CD4-positive, alpha-beta T cell treated with Interleukin-15 for 1 hour (primary cell): ENCODE data around the gene SMAGP.
"Not testable (repeated sequence)": the region's sequence is repeated elsewhere in the genome, so short reads cannot be mapped to it uniquely, and the experiment has no call there.

Experiments used
- DNase-seq: peaks from one replicate; pipeline ENCODE4 v3.0.0-alpha.2; 2020

The SMAGP gene

DNA sequence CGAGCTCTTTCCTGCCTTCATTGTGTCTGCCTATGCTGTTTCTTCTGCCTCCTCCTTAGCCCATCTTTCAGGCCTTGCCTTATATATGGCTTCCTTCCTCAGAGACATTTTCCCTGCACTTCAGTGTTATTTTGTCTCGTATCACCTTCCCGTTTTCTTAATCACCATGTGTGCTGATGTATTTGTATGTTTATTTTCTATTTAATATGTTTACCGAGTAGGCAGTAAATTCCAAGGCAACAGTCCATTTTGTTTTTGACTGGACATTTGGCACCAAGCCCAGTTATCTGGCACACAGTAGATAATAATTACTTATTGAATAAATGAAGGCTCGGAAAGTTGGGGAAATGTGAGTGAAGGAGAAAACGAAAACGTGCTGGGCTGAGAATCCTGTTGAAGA, 47.8 kb downstream of the SMAGP start:
- no peak for DNase-seq

DNA sequence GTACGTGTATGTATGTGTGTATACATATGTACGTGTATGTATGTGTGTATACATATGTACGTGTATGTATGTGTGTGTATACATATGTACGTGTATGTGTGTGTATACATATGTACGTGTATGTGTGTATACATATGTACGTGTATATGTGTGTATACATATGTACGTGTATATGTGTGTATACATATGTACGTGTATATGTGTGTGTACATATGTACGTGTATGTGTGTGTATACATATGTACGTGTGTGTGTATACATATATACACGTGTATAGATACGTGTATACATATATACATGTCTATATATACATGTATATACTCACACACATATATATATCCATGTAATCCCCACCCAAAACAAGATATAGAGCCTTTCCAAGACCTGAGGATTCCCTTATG, 50.4 kb downstream of the SMAGP start:
- DNase-seq: not testable (repeated sequence)

DNA sequence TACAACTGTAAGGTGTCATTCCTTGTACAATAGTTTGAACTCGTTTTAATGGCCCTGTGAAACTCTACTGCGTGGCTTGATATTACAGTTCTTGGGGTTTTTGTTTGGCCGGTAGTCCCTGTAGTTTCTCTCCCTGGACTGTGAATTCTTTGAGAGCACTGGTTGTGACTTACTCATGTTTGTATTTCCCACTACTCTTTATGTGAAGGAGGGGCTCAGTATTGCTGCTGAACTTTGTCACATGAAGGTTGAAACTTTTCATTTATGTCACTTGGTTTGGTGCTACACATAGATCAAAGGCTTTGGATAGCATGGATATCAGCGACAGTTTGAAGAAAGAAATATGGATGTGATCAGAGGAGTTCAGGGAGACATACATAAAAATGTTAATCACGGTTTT, 50.9 kb downstream of the SMAGP start:
- DNase-seq: no peak

DNA sequence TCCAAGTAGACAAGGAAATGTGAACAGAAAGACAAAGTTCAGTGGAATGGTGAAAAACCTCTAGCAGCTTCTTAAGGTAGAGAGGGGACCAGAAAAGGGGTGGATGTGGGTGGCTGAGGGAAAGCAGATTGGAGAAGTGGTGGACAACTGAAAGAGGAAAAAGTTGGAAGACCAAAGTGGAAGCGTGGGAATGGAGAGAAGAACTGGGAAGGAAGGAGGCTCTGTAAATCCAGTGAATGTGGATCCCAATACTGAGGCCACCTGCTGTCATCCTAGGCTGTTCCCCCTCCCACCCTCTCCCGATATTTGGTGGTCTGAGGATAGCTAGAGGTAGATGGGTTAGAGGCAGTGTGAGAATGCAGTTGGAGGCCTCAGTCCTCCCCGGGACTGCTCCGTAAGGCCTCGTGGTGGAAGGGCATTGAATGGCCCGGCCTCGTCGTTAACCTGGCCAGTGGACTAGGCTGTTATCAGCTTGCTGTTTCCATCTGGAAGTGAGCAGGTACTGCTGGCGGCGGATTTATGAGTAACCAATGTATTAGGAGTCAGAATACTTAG, 51.5 kb downstream of the SMAGP start:
- no peak for DNase-seq

DNA sequence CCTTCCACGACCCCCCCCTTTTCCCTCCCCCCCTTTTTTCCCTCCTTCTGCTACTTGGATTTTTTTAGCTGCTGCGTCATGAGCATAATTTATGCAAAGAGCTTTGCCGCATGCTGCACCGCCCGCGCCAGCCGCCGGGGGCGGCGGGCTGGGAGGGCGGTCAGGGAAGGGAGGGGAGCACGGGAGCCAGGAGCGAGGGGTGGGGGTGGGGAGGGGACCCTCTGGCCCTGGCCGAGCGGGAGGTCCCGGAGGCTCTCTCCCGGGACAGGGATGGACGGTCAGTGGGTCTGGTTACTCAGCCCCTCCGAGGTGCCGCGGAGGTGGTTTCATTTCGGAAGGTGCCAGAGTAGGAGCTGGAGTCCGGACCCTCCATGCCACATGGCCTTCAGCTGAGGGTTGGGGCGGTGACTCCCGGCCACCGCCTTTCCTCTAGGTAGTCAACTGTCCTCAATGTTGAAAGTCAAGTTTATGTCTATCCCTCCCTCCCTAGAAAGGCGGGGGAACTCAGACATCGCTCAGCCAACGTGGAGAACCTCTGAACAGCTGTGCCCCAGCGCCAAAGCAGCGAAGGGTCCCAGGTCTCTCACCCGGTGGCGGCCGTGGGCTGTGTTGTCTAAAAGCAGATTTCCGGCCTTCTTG, 52.1 kb downstream of the SMAGP start, which contains the start of gene POU6F1:
Gene POU6F1 (minus strand): TSS at position 95 of the 639 bp plus-strand sequence. CDS start 11,226 bp downstream, outside the sequence.
- peak; percentile 80 for DNase-seq

DNA sequence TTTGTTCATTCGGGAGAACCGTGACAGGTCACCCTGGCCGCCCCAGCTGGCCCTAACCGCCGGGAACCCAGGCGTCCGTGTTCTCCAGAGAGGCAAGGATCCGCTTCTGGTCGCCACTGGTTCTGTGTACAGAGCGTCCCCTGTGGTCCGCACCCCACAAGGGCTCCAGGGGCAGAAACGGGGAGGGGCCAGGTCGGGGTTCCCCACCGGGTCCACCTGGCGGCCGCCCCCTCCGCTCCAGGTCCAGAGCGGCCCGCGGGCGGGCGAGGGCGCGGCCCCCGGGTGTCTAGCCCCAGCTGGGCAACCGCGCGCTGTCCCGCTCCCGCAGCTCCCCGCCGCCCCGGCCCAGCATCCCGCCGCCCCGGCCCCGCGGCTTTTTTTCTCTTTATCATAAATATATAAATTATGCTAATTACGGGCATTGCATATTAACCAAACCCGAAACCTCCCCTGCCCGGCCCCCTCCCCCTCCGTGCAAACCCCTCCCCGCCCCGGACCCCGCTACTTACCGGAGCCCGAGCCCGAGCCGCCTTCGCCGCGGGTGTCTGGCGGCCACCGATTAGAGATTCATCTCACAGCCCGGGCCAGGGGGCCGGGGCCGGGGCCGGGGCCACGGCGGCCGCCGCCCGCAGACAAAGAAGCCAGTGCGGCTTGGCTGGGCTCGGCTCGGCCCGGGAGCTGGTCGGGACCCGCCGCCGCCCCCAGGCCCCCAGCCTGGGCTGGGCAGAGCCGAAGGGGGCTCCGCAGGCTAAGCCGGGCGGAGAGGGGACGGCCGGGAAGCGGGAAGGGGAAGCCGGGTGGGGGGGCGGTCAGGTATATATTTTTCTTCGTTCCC, 52.9 kb downstream of the SMAGP start:
- DNase-seq: peak; percentile 71

DNA sequence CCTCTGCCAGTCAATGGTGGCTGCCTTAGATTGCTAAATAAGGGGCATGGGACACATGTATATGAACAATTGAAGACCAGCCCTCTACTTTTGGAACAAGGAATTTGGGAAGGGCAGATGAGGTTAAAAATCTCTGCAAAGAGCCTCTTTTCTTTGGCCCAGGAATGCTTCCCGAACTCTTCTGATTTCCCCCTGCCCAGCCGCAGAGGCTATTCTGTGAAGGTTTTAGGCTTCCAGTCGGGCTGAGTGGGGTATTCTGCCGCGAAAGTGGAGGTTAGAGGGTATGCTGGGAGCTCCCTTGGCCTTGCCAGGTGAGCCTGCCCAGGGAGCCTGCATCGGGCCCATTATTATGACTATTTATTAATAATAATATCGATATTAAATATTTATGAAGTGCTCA, 53.6 kb downstream of the SMAGP start:
- no peak for DNase-seq

DNA sequence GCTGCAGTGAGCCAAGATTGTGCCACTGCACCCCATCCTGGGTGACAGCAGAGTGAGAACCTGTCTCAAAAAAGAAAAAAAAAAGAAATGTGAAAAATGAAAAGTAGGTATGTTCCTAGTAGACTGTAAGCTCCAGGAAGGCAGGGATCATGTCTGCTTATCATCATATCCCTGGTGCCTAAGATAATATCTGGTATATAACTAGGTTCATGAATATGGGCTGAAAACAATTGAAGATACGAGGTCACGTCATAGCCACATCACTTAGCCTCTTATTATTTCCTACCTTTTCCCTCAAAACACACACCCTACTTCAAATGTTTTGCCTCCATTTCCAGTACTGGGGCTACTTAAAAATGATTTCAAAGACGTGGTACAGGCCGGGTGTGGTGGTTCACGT, 55.3 kb downstream of the SMAGP start:
- no peak for DNase-seq

DNA sequence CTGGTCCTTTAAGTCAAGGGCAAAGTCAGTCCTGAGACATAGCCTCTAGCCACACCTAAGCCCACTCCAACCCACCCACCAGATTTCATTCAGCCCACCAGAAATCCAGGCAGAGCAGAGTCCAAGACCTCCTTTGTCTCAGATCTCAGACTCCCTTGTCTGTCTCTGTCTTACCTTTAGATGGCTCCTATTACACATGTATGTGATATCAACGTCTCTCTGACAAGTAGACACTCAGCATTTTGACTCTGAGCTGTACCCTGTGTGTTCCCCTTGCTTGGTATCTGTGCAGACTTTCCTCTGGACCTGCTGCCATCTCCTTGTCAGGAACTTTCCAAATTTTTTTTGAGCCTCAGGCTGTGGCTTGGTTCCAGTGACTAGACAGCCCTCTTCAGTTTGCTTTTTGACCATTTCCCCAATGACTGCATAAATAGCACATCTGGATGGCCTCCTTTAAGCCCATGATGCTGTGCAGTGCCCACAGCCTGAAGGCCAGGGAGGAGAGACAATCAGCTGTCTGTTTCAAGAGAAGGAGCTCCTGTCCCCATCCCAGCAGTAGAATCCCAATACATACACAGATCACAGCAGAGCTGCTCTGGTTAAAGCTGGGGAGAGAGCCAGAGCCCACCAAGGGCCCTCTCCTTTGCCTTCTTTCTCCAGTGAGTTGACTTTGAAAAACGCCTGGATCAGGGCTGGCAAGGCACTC, 59.4 kb downstream of the SMAGP start:
- no peak for DNase-seq

DNA sequence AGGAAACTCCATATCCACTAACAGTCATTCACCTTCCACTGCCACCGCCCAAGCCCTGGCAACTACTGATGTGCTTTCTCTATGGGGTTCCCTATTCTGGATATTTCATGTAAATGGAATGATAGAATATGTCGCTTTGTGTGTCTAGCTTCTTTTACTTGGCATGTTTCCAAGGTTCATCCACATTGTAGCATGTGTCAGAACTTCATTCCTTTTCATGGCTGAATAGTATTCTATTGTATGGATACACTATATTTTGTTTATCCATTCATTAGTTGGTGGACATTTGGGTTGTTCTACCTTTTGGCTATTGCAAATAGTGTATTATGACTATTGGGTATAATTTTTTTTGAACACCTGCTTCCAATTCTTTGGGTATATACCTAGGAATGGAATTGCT, 61.0 kb downstream of the SMAGP start:
- no peak for DNase-seq

DNA sequence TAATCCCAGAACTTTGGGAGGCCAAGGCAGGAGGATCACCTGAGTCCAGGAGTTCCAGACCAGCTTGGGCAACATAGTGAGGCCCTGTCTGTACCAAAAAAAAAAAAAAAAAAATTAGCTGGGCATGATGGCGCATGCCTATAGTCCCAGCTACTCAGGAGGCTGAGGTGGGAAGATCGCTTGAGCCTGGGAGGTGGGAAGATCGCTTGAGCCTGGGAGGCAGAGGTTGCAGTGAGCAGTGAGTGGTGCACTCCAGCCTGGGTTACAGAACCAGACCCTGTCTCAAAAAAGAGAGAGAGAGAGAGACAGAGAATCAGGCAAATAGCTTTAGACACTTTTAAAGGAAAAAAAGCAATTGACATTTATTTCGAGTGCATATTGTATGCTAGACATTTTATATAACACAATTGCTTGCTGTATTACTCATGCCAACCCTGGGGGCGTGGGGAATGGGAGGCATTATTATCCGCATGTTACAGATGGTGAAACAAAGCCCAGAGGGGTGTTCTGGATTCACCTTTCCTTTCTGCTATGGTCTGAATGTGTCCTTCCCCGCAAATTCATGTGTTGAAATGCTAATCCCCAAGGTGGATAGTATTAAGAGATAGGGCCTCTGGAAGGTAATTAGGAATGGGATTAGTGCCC, 62.1 kb downstream of the SMAGP start:
- no peak for DNase-seq

DNA sequence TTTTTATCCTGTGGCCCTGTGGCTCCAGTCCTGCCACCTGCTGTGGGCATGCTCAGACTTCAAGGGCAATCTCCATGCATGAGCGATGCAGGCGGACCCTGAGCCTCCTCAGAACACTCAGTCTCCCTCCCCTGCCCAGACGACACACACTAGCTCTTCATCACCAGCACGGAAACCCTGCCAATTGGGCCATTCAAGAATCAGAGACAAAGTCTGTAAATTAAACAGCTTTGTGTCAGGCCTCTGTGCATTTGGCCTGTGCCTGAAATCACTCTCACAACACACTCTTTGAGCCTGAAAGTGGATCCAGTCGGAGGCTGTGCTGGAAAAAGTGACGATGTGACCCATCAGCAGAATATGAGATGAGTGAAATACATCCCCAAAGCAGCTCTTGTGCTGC, 64.9 kb downstream of the SMAGP start:
- no peak for DNase-seq

DNA sequence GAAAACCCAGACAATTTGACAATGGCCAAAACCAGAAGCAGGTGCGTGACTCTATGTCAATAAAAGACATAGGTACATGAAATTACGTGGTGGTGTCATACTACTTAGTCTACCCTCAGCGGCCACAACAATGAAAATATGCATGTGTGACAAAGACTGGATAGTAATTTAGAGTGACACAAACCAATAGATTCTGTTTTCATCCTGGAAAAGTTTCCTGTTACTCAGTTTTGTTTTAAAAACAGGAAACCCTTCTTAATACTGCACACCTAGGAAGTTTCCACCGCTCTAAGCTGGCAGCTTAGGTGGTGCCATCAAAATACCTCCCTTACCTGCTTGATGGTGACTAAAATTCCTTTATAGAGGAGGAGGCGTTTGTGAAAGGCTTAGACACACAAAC, 67.5 kb downstream of the SMAGP start:
- DNase-seq: no peak

DNA sequence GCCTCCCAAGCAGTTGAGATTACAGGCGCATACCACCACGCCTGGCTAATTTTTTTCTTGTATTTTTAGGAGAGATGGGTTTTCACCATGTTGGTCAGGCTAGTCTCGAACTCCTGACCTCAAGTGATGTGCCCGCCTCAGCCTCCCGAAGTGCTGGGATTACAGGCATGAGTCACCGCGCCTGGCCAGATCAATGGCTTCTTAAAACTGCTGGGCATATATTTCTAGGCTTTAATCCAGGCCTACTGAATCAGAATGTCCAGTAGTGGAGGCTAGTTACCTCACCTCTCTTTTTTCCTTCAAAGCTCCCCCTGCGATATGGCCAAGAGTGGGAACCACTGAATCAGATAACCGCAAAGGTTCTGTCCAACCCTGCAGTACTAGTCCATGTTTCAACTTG, 69.4 kb downstream of the SMAGP start:
- DNase-seq: no peak

DNA sequence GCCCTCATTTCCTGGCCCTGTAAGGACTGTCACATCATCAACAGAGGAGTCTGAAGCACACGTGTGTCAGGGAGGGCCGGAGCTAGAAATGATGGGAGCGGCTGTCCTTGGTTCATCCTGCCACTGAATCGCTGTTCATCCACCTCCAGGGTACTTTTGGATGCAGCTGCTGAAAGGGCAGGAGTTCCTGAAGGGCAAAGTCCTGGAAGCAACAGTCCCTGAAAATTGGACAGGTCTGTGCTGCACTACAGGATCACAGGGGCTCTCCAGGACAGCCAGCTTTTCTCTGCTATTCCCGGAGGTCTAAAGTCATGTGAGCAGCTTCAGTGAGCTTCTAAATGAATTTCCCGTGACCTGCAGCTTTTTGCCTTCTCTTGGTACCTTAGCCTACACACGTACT, 70.1 kb downstream of the SMAGP start:
- no peak for DNase-seq

DNA sequence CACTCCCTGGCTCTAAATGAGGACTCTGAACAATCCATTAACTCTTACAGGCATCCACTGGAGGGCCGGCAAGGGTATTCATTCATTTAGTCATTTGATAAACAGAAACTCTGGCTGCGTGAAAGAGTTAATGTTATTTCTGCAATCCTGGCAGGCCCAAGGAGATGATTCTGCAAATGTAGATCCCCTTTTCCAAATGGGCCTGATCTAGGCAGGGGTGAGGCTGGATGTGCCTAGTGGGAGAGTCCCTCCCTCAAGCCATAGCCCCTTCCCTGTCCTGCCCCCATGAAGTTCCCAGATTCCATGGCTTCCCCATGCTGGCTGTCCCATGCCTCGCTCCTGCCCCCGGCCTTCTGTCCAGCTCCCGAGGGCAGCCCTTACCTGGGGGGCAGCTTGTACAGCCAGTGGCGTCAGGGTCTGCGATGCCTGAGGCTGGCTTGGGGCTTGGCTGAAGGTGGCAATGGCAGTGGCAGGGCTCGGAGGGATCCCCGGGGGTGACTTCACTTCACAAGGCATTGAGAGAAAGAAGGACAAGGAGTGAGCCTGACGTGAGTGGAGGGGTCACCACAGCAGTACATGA, 70.8 kb downstream of the SMAGP start:
- no peak for DNase-seq

DNA sequence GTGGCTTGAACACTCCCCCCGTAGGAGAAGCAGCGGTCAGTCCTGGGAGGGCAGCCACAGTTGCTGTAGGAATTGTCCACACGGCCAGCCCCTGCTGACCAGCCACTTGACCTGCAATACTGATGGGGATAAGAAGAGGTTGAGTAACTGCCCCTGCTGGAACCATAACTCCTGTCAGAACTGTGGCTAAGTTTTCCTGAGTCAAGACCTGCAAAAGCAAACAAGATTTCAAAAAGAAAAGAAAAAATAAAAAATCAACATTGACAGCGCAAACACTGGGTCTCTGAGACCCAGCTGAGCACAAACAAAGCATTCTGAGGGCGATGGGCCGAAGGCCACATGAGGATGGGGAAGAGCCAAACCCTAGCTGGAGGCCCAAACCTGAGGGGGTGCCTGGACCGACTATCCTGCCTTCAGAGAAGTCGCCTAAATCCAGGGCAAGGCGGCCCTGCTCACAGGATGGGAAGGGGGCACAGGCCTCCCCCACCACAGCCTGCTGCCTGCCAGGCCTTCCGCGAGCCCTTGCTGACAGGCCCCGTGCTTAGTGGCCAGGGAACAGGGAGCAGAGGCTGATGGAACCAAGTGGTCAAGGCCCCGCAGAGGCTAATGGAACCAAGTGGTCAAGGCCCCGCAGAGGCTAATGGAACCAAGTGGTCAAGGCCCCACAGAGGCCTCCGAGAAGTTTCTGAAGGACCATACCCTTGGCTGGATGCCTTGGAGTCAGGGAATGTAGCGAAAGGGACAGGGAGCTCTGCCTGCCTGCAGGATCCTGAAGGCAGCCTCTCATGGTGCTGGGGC, 71.4 kb downstream of the SMAGP start:
- DNase-seq: no peak

DNA sequence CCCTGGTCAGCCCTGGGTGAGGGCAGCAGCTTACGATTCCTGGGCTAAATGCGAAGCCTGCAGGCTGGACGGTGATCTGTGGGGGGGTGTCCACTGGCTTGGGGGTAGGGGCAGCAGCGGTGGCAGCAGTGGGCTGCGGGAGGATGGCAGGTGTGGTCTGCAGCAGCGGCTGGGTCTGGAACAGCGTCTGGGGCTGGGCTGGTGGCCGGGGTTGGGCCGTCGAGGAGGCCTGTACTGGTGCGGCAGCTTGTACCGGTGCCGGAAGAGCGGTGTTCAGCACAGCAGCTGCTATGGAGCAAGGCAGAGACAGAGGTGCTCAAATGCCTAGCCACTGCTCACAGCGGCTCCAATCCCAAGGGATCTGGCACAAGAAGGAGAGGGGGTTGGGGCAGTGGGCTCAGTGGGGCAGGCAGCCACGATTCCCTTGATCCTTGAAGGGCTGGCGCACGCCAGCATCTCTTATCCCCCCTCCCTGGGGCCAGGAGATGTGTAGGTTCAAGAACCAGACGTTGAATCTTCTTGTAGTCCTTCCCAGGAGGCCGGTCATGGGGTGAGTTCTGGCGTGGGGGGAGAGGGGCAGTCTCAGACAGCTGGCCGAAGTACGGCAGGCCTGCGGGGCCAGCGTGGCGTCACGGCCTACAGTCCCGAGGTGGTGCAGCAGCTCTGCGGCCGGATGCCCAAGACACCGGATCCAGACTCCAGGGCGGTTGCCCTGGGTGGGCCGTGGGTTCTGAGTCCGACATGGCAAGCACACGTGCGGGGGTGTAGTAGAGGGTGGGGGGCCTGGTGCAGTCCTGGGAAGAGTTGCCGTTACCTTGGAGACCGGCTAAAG, 72.3 kb downstream of the SMAGP start:
- DNase-seq: no peak

DNA sequence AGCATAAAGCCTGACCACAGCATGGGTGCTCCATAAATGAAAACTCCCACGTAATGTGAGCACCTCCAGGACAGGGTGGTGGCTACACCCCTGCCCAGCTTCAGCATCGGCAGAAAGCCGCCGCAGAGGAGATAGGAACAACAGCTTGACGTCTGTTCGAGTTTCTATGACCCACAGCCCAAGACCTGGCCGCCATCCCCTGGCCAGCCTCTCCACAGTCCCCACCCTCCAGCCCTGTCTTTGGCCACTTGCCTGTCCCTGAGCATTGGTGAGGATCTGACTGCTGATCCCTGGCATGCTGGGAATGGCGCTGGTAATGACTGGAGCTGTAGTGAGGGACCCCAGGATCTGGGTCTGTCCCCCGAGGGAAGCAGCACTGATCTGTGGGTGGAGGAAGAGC, 73.7 kb downstream of the SMAGP start:
- DNase-seq: no peak

DNA sequence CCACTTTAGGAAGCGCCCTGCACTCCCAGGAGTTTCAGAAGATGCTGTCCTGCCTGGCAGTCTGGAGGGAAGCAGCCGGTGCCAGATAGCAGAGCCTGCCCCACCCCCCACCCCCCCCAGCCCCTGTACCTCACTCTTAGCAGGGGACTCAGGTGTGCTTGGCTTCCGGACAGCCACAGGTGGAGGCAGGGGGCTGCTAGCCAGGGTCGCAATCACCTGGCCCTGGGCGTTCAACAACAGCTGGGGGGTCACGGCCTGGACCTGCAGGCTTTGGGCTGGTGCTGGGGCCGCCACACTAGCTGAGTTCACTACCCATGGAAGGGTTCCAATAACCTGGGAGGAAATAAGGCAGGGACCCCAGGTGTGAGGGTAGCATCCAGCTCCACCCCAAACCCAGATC, 74.4 kb downstream of the SMAGP start:
- no peak for DNase-seq
